H1 (cell line): ENCODE results near the gene WDR48. TPM values are rescaled to one million over a fixed set of nuclear protein-coding genes. Genes with fewer than 3 reads are reported as not detected.

Source experiments
- EGR1 ChIP-seq: IDR thresholded peaks from 2 replicates; pipeline ENCODE4 v1.6.1; 2011; ENCODE audit warnings: low read depth, low read length, borderline replicate concordance
- polyA plus RNA-seq, 7 experiments: library from polyadenylated mRNA; depleted of rRNA in 3 of 7; stranded (reverse) in 5 of 7; unstranded in 2 of 7; fragments of >200 nt in 5 of 7; fragments of 200-250 nt in 2 of 7; gene quantifications; 1 replicate in 5 of 7; 2 replicates in 1 of 7; 4 replicates in 1 of 7; pipeline versions ENCODE4 v1.2.1 to v1.2.3, GENCODE V29; 2011 to 2013; ENCODE audit warnings: missing spikeins in 2 of 7, mixed read lengths in 2 of 7
- total RNA-seq: library from RNA; stranded (reverse); fragmentation: NEBNext Ultra II Directional; extraction: Animal tissue kit (Norgen Biotek cat#: 25700); gene quantifications from 2 replicates; pipeline ENCODE4 v1.2.1, GENCODE V29; 2021

Gene WDR48
- total and polyA plus RNA-seq, 2 of the 8 experiments (the other 6 are each of a cell fraction or from before 2014, with no cell fraction given): 21.2 to 54.1 TPM

GRCh38 chr3:39106281-39106811 is 54.5 kb downstream of the WDR48 start (continued):
- no peak for TF ChIP-seq EGR1
